SU-DHL-6 (cell line): Measurements from ENCODE around the gene CCND1.

ENCODE experiments used
- CTCF ChIP-seq: fragments of 200-600 bp; sonication (generic); IDR thresholded peaks from one replicate; pipeline ENCODE4 v1.5.1; 2017; ENCODE audit warnings: antibody characterized with exemption, mild to moderate bottlenecking, low read length, moderate library complexity; ENCODE audit not compliant: insufficient read depth, poor library complexity, severe bottlenecking
- EZH2phosphoT487 ChIP-seq: fragments of 200-600 bp; sonication (generic), shearing (Covaris generic); conservative IDR thresholded peaks from 2 replicates; pipeline ENCODE4 v1.6.1; 2018; ENCODE audit warnings: mild to moderate bottlenecking, antibody characterized with exemption, low read length, moderate library complexity, mixed read lengths

GRCh38 chr11:69640260-69640994 is 529 bp upstream of the CCND1 start:
- TF ChIP-seq CTCF (no peak), EZH2phosphoT487 (no peak)
